ENCODE measurements around the gene ZGPAT. TPM values are rescaled to one million over a fixed set of nuclear protein-coding genes. Genes with fewer than 3 reads are reported as not detected.
A peak's percentile ranks its signal among the peaks of the same experiment; 100 is the strongest.

Gene ZGPAT
- total and polyA plus RNA-seq, 9 of the 15 experiments (the other 6 are each of a cell fraction or from before 2014, with no cell fraction given), result 0.14 to 26.6 (median 7.4) TPM

DNA sequence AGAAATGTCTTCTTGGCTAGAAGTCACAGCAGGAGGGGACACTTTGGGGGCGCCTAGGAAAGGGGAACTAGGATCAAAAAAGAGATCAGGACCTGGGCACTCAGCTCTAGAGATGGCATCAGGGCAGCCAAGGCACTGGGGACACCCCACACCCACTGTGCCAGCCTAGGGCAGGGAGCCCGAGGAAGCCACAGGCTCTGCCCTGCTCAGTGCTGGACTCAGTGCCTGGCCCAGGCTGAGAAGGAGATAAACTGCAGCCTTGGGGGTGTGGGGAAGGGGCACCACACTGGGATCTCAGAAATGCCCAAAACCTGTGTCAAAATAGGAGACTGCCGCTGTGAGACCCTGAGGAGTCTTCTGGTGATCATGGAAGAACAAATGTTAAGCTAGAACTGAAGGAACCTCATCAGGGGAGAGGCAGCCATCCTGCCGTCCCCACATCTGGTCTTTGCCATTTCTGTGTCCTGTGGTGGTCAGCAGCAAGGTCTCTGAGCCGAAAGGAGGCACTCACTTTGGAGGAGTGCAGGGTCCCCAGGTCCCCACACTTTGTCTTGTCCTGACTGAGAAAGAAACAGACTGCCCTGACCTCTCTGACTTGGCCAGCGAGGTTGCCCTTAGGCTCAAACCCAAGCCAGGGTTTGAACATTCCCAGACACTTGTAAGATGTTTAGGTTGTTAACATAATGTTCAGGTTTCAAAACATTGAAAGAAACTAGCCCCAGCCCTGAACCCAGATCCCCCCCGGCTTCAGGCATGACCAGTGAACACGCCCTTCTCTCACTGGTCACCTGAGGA is 2.4 kb upstream of the ZGPAT start:
- FAIRE-seq (no peak), ATAC-seq (no peak), DNase-seq (ENCODE audit: extremely low read depth in 1 of 4, low spot score in 3 of 4) (peak in 2 of 4 experiments; percentile 3 to 5)
- Histone ChIP-seq H3K36me3 (ENCODE audit: control insufficient read depth, insufficient read depth, low read length) (peaks cover 52% of the 10 kb centered on the region), H3K9me1 (ENCODE audit: control insufficient read depth, insufficient read depth, low read length) (no peaks in the 10 kb centered on the region), H3K4me2 (ENCODE audit: insufficient read depth, low read length) (no peak overlapping the region), H3K79me2 (ENCODE audit: control insufficient read depth, insufficient read depth, low read length) (peaks cover 49% of the 10 kb centered on the region), H3K27ac (ENCODE audit: extremely low read depth, low read depth, low read length) (no peak overlapping the region), H4K20me1 (replicated peaks; ENCODE audit: control insufficient read depth, insufficient read depth, low read length) (peaks cover 22% of the 10 kb centered on the region), H3K27me3 (ENCODE audit: control insufficient read depth in 2 of 2, insufficient read depth in 2 of 2, low read length in 2 of 2) (no peaks in the 10 kb centered on the region), H2AFZ (ENCODE audit: low read depth, low read length) (no peak overlapping the region), H3K4me1 (replicated peaks in 1 of 2; ENCODE audit: control insufficient read depth in 2 of 2, insufficient read depth in 2 of 2, low read length in 2 of 2) (peaks cover 13 to 79% of the 10 kb centered on the region in 2 experiments), H3K9ac (ENCODE audit: insufficient read depth in 1 of 2, low read depth in 2 of 2, low read length in 2 of 2) (peak overlapping the region in 1 of 2 experiments; percentile 60; a peak in 1 of 4 replicates), H3K9me3 (replicated peaks; ENCODE audit: control insufficient read depth, insufficient read depth, low read depth, low read length) (no peaks in the 10 kb centered on the region), H3K4me3 (no peak overlapping the region)
- no TSS peak for BruUV-seq (replicated peaks)
- ChIA-PET CTCF (ENCODE audit: low intra/inter-chr PET ratio) (interaction anchor here (0.6 to 2.6 kb wide), 2 partner anchors 159 to 165 kb away, joined by 4 to 18 read pairs; partner anchors contain the start of gene TPD52L2), POLR2A (interaction anchor here (0.5 to 4.0 kb wide), 2 partner anchors 160 to 183 kb away, joined by 3 to 23 read pairs; partner anchors contain the start of gene TPD52L2)
- TF ChIP-seq SP1 (CRISPR knock-in tag; IDR thresholded peaks at IDR 0.05) (no peak), RBFOX2 (IDR thresholded peaks at IDR 0.05; ENCODE audit: low read depth, low read length) (0 out of 2 replicates have a peak, but pooled peaks have one; percentile 6)
- intact Hi-C loops (cut with micrococcal nuclease) (loop anchor here (2.0 to 10.0 kb wide), 5 partner anchors 79 to 252 kb away; partner anchors contain the start of genes PTK6, TPD52L2 and UCKL1), in situ Hi-C loops (cut with MboI) (loop anchor here (5.0 kb wide), 1 partner anchor 157 kb away; the partner anchor contains the start of gene ABHD16B)
- WGBS (ENCODE audit: insufficient coverage, low coverage, missing lambda C conversion rate), result 92% methylated on average over 8 of the region's 8 CpGs
